GM21381 (cell line): ENCODE data around the gene CDH4.

ENCODE experiments used
- ATAC-seq: cut with Tn5 transposase; IDR thresholded peaks from one replicate; pipeline ENCODE4 v1.9.1; 2021; ENCODE audit warnings: mild to moderate bottlenecking, moderate library complexity; ENCODE audit not compliant: unreplicated experiment

Gene CDH4

DNA sequence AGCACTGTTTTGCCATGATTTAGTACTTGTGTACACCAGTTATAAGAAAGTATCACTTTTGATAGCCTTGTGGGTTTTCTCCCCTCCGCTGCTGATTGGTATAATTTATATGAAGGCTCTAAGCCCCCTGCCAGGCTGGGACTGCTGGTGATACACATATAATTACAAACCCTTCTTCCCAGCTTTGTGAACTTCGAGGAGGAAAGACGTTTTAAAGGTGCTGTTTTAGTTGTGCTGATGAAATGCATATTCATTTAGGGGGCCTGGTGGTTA lies 567.4 kb downstream of the CDH4 start:
- no peak for ATAC-seq

DNA sequence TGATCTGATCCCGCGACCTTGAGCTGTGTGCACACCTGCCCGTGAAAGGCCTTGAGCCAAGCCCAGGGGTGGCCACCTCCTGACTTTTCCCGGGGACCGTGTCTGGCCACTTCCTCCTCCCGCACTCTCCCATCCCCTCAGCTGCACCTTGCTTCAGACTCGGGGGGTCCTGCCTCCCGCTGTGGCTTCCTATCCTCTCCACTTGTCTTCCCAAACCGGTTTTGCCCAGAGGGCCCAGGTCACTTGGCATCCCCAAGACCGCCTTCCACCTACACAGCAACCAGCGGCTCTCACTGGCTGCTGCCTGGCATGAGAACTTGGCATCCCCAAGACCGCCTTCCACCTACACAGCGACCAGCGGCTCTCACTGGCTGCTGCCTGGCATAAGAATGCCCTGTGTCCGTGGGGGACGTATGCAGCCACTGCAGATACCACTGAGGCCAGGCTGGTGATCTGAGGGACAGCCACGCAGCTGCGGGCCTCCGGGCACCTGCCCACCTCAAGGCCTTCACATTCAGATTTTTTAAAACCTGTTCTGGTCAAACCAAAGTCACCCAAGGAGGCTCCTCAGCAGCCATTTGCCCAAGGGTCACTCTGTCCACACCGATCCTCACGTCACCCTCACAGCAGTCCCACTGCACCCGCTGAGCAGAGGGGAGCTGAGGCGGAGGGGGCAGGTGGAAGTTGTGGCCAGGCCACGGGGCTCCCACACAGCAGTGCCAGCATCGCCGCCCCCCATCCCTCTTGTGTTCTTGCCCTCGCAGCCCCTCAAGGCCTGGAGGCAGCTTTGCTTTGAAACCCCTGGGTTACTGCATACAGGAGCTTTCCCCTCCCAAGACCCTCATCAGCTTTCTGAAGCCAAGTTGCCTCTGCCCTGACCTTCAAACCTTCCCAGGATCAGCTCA lies 568.1 kb downstream of the CDH4 start:
- ATAC-seq, result no peak

DNA sequence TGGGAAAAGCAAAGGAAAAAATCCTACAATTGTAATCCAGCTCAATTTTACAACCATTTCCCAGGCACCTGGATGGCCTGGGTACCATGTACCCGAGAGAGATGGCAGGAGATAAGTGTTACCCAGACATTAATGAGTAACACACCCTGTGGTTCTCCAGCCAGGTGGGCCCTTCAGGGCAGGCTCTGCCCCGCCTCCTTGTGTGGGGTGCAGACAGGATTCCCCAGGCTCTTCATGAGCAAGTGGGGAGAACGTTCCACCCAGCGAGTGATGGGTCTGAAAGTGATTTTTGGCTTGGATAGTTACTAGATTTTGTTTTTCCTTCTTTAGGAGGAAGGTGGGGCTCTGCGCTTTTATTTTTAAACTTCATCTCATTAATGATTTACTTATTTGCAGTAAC lies 569.7 kb downstream of the CDH4 start:
- ATAC-seq, result no peak

DNA sequence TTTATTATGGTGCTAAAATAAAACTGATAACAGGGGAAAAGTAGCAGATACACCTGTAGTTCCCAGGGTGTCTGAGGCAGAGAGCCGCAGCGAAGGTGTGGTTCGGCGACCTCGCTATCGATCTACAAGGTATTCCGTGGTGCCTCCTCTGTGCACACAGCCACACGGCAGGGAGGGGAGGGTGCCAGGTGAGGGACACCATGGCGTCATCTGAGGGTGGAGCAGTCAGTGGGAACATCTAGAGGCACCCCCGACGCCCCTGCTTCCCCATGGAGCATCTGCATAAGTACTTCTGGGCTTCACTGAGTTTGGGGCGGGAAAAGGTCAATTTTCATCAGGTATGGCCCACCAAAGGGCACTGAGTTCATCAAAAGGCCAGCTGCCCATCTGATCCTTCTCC lies 570.3 kb downstream of the CDH4 start:
- ATAC-seq, result no peak

DNA sequence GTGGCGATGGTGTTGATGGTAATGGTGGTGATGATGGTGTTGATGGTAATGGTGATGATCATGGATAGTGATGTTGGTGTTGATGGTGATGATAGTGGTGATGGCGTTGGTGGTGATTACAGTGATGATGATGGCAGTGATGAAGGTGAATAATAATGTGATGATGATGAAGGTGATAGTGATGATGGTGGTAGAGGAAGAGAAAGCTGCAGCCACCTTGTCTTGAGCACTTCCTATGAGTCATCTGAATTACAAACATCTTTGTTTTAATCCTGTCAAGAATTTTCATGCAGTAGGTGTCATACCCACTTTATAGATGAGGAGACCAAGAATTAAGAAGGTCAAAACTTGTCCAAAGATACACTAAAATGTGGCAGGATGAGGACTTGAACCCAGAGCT lies 571.2 kb downstream of the CDH4 start:
- ATAC-seq, result no peak

DNA sequence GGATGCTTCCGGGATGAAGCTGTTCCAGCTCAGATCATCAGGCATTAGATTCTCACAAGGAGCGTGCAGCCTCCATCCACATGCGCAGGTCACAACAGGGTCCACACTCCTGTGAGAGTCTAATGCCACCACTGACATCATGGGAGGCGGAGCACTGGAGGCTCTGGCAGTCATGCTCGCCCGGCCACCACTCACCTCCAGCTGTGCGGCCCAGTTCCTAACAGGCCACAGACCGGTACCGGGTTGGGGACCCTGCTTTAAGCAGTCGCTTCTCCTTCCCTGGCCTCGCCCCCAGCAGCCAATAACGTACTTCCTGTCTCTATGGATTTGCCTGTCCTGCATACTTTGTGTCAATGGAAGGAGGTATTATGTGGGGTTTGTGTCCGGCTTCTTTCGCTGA lies 576.8 kb downstream of the CDH4 start:
- ATAC-seq, result no peak

DNA sequence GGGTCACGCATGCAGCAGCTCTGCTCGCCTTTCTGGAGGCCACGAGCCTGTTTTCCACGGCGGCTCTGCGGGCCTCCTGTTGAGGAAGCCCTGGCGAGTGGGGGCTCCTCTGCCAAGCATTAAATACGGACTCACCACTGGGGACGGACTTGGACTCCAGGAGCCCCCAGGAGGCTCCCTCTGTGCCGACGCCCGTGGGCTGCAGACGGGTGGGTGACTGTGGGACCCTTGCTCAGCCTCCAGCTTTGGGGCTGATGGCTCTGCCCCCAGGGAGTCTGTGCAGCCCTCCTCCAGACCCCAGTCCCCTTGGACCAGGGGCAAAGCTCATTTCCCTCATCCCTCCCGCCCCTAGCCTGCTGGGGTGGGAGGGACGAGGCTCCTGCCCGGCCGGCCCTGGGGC lies 577.5 kb downstream of the CDH4 start:
- no peak for ATAC-seq

DNA sequence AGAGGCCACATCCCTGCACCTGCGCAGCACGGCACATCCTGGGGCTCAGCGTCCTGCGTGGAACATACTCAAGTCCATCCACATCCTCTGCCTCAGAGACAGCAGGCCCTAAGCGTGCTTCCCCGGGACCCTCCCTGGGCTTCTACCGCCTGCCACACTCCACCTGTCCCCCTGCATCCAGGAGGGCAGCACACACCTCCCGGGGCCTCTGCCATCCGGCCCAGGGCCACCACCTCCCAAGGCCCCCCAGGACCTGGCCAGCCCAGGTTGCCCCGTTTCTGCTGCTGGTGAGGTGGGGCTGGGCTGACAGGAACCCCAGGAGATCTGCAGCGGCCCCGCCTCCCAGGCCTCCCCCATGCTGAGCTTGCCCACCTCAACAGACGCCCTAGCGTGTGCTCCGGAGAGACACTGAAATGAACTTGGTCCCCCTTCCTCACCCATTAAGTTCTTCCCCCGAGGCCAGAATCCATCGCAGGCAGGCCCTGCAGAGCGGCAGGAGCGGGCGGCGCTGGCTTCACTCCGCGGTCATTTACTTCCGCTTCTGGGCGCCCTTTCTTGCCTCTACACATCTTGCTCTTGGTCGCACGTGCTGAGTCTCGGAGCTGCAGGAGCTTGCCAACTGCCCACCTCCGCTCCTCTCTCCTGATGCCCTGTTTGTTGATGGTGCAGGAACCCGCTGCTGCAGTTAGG lies 578.3 kb downstream of the CDH4 start:
- no peak for ATAC-seq

DNA sequence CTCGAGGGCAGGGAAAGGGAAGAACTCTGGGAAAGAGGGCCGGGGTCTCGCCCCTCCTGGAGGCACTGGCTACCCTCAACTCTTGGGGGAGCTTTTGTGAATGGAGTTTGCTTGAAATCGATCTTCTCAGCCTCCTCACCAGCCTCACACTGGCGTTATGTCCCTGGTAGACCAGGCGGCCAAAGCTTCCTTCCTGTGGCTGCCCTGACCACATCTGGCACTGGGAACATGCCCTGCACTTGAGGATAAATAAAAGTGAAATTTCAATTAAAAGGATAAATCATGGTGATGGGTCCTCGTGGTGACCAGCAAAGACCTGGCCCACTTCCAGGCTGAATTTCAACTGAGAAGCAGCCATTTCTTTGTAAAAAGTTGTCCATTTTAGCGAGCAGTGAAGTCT lies 578.9 kb downstream of the CDH4 start:
- no peak for ATAC-seq

DNA sequence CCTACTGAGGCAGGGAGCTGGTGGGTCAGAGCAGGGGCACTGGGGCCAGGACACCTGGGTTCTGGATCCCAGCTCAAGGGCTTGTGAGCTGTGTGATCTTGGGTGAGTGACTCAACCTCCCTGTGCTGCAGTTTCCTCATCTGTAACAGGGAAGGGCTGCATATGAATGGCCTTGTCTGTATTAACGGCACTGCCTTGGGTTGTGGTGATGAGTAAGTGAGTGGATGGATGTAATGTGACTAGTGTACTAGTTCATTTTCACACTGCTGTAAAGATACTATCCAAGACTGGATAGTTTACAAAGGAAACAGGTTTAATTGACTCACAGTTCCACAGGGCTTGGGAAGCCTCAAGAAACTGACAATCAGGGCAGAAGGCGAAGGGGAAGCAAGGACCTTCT lies 580.1 kb downstream of the CDH4 start:
- ATAC-seq, result no peak

DNA sequence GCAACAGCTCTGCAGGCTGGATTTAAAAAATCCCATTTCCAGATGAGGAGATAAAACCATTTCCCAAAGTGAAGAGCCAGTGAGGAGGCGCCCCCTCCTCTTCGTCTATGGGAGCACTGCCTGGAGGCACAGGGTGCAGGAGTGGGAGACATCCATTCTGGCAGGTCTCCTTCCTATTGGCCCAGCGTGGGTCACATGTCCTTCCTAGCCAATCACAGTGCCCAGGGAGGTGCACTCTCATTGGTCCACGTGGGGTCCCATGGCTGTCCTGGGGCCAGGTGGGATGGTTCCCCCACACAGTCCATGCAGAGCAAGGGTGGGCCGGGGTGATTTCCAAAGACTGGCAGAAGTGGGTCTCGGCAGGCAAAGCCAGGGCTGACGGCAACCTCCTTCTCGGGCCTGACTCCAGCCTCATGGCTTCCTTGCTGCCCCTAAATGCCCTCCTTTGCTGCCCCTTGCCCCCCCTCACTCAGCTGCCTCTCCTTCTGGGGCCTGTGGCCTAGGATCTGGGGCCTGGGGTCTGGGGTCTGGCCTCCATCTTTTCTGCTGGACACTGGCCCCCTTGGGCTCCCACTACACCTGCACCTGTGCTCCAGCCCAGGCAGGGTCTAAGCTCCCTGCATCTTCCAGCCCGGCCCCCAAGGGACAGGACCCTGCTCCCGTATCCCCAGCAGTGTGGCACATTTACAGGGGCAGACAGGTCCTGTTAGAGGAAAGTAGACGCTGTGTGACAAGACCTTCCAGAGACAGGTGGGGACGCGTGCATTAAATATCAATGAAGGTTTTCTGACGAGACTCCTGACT lies 581.9 kb downstream of the CDH4 start:
- no peak for ATAC-seq

DNA sequence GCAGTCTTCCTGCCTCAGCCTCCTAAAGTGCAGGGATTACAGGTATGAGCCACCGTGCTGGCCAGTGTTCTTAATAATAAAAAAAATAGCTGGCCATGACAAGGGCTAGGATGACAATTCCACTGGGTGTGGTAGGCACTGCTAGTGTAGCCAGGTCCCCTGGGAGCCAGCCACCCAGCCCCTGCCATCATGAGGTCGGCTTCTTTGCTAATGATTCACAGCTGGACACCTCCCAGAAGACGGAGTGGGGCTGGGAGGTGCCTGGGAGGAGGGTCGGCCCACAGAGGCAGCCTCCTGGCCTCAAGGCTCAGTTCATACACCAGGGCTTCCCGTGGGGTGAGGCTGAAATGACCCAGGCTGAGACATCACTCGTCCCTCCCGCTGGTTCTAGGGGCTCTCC lies 583.2 kb downstream of the CDH4 start:
- no peak for ATAC-seq

DNA sequence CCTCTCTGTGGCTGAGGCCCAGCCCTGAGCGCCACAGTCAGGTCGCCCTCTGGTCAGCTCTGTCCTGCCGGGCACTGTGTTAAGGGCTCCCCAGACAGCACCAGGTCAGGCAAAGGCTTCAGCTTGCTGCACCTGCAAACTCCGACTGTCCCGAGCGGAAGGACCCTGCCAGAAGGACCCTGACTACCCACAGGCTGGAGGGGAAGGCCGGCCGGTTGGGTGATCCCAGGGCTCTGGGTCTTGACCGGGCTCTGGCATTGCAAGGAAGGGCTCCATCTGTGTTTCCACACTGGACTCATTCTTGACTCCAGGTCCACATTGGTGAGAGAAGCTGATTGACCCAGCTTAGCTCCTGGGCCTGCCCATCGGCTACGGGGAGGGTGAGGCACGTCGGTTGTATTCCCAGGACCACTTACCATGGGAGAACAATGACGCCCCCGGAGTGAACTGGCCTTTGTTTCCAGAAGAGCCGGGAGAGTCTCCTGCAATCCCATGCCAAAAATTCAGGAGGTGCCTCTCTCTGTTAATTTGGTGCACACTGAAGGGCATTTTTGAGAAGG lies 583.8 kb downstream of the CDH4 start:
- no peak for ATAC-seq

DNA sequence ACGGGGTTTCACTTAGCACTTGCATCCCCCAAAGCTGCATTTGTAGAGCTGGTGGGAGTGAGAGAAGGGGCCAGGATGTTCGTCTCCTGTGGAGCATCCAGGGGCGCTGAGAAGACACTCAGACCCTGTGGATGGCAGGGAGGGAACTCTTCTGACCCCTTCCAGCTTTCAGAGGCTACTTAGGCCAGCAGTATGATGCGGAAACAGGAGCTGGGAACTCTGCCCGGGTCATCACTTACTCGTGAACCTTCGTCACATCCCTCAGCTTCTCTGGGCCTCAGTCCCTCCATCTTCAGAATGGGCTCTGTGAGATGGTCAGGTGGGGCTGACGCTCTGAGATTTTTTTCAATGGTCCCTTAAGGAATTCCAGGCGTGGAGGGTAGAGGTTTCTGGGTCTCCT lies 585.1 kb downstream of the CDH4 start:
- no peak for ATAC-seq

DNA sequence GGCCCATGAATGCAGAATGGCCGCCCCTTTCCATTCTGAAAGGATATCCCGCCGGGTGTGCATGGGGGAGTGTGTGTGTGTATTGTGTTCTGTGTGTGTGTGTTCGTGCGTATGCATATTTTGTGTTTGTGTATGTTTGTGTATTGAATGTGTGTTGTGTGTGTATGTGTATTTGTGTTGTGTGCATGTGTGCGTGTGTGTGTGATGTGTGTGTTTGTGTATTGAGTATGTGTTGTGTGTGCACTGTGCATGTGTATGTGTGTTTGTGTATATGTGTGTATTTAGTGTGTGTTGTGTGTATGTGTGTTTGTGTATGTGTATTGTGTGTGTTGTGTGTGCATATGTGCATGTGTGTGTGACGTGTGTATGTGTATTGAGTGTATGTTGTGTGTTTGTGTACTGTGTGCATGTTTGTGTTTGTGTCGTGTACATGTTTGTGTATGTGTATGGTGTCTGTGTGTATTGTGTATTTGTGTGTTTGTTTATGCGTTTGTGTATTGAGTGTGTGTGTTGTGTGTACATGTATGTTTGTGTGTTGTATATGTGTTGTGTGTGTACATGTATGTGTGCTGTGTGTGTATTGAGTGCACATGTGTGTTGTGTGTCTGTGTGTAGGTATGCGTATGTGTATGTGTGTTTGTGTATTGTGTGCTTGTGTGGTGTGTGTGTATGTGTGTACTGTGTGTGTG lies 587.3 kb downstream of the CDH4 start:
- no peak for ATAC-seq

DNA sequence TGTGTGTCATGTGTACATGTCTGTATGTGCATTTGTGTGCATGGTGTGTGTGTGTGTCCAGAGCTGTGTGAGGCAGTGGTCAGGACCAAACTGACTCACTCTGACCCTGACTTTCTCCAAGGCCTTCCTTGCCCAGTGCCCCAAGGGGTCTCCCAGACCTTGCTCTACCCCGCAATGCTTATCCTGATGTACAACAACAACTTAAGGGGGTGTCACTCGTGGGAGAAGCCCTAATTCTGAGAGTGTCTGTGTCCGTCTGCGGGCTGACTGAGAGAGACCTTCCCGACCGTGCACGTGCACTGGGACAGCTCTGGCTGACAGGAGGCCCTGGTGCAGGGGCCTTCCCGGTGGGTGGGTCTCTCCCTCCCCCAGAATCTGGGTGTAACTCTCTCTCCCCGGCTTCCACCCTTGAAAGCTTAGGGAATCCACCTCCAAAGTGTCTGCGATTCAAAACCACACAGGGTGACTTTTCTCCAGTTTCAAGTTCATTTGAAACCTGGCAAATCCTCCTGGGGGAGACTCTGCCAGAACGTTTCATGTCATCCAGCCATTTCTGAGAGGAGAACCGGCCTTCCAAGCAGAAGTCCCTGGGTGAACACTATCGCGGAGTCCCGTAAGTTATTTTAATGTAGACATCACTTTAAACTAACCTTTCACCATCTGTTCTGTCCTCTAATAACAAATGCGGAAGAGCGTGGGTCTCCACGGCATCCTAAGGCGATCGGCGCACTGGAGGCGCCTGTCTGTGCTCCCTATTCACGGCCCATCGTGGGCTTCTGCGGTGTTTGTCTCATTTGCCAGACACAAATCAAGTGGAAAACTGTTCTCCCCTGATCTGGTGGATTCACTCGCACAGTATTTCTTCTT lies 588.1 kb downstream of the CDH4 start:
- ATAC-seq, result no peak

DNA sequence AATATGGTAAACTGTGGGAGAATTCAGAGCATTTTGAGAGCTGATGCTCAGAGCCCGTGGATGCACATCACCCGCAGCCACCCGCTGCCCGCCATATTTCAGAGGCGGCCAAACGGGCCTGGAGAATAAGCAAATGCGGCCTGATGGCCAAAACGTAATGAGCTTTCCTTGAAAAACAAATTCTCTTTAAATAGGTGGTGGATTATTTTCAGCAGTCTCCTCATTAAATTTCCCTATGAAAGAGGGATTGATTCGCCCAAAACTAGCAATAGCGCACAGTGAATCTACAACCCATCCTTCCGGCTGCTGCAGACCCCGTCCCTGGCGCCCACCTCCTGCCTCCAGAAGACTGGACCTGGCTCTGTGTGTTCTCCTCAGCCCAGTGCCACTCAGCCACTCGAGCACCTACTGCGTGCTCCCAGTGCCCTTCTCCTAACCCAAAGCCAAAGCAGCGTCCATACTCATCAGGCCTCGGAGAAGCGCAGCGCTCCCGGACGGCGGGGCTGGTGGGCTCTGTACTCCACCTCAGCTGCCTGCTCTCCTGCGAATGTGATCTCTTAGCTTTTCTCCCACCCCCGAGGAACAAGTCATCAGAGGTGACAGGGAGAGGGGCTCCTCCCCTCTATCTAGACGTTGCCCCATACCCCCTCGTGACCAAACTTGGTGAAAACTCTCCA lies 588.9 kb downstream of the CDH4 start:
- no peak for ATAC-seq

DNA sequence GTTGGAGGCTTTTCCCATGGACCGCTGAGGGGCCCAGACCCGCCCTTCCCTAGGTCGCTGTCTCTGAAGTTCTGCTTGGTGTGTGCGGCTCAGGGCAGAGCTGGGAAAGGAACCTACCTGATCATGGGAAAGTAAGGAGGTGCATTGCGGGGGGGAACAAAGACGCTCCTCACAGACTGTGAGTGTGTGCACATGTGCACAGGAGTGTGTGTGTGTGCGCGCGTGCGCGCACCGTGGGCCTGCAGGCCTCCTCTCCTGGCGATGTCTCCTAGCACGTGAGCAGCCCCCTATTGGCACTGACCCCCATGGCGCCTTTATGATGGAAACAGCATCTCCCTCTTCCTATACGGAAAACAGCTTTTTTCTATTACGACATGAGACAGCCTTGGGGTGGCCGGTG lies 589.5 kb downstream of the CDH4 start:
- no peak for ATAC-seq

DNA sequence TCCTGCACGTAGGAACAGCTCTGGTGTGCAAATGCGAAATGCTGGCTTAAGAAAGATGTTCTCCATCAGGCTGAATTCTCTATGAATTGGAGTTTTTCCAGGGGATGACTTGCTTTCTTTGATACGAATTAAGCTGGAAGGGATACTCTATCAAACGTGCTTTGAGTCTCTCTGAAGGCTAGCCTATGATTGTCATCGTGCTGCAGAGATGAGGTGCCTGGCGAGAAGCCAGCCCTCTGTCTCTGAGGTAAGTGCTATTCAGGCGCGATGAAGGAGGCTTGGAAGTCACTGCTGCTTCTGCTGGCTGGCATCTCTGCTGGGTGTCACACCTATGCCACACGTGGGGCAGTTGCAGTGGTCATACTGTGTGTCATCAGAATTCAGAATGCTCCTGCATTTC lies 589.9 kb downstream of the CDH4 start:
- ATAC-seq, result no peak

DNA sequence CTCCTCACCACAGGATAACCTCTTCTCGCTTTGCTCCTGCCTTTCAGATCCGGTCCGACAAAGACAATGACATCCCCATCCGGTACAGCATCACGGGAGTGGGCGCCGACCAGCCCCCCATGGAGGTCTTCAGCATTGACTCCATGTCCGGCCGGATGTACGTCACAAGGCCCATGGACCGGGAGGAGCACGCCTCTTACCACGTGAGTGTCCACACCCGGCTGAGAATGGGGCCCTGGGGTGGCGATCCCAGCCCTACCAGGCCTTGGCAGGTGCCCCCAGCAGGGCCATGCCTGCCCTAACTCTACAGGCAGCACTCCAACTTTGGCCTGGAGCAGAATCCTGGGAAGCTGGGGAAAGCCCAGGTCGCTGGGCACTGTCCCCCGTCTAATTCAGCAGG lies 592.6 kb downstream of the CDH4 start:
- no peak for ATAC-seq
